Upper lobe of left lung (tissue), 6 donors: Measurements from ENCODE around the gene SHANK3. TPM values are rescaled to one million over a fixed set of nuclear protein-coding genes. Genes with fewer than 3 reads are reported as not detected.

Experiments
- ATAC-seq, 2 donors: fragments of 200-7000 bp; cut with Tn5 transposase; one replicate each; pipeline ENCODE4 v1.9.1; 2022; ENCODE audit warnings: mild to moderate bottlenecking in 2 of 2, moderate library complexity in 2 of 2; ENCODE audit not compliant: low FRiP score in 2 of 2
- DNase-seq, 2 donors: peaks; one replicate each; pipeline ENCODE4 v3.0.0-alpha.2; 2019 to 2020
- H3K27ac ChIP-seq, 4 donors: fragments of 200-600 bp; sonication (generic); one replicate each; pipeline ENCODE4 v1.5.1; 2016 to 2019
- H3K27me3 ChIP-seq, 4 donors: fragments of 200-600 bp; sonication (generic); one replicate each; pipeline ENCODE4 v1.5.1; 2017 to 2019
- H3K36me3 ChIP-seq, 4 donors: fragments of 200-600 bp; sonication (generic); one replicate each; pipeline ENCODE4 v1.5.1; 2016 to 2019
- H3K4me1 ChIP-seq, 4 donors: fragments of 200-600 bp; sonication (generic); one replicate each; pipeline ENCODE4 v1.5.1; 2018 to 2019
- H3K4me3 ChIP-seq, 4 donors: fragments of 200-600 bp; sonication (generic); one replicate each; pipeline ENCODE4 v1.5.1; 2017 to 2019; ENCODE audit warnings: mild to moderate bottlenecking in 2 of 4, moderate library complexity in 1 of 4
- H3K9me3 ChIP-seq, 4 donors: fragments of 200-600 bp; sonication (generic); one replicate each; pipeline ENCODE4 v1.5.1; 2018 to 2019
- EP300 ChIP-seq, 4 donors: sonication (generic); formaldehyde crosslinking; IDR thresholded peaks; one replicate each; pipeline ENCODE4 v1.5.1; 2017; ENCODE audit warnings: antibody characterized with exemption in 4 of 4, control low read depth in 2 of 4
- POLR2A ChIP-seq, 4 donors: fragments of 450-650 bp; IDR thresholded peaks; one replicate each; pipeline ENCODE4 v1.5.1; 2016 to 2017; ENCODE audit warnings: antibody characterized with exemption in 4 of 4, mild to moderate bottlenecking in 2 of 4
- POLR2AphosphoS5 ChIP-seq, 2 donors: sonication (generic); formaldehyde crosslinking; IDR thresholded peaks; one replicate each; pipeline ENCODE4 v1.5.1; 2017; ENCODE audit warnings: antibody characterized with exemption in 2 of 2
- WGBS, 2 donors: methylation state at CpG; one replicate each; pipeline ENCODE4 v1.1.5; 2017 to 2018; 5-methylcytosine and 5-hydroxymethylcytosine counted together
- total RNA-seq, 6 donors: library from RNA; depleted of rRNA in 4 of 6; stranded (reverse); fragments of >200 nt in 4 of 6; gene quantifications; one replicate each; pipeline versions ENCODE4 v1.1.0 to v1.2.1, GENCODE V29; 2016 to 2021
- TF ChIP-seq, protein P1 (sequence below), 6 experiments: fragments of 450-650 bp in 4 of 6; fragments of 200-600 bp in 2 of 6; sonication (generic) in 2 of 6; IDR thresholded peaks; one replicate each; pipeline ENCODE4 v1.5.1; 2016 to 2019; ENCODE audit warnings: antibody characterized with exemption in 6 of 6
- donor health status: DM: no; HTN: no; CAD: no; lungs with moderate emphysema.
- donor health status: DM: no; HTN: yes; CAD: no; lungs with severe emphysema.

Gene SHANK3
- total RNA-seq, 6 donors from 2014 or later: 16.6 to 105 (median 51.1) TPM

DNA sequence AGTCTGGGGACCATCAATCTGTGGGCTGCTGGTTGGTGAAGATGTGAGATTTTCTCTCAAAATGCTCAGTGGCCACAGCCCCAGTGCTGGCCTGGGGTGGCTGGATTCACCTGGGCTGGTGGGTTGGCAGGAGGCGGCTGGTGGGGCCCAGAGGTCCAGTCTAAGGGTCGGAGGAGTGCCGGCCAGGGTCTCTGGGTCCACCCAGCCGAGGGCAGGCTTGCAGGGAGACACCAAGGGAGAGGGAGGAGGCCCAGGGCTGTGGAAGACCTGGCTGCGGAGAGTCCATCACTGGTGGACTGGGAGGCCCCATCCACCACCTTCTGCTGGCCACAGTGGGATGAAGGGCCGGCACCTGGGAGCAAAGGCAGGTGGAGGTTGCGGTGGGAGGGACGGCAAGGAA, 582 bp upstream of the SHANK3 start:
- peak in 1 of 2 donors; percentile 1 for ATAC-seq
- Histone ChIP-seq H3K4me3 (peak overlapping the region in 3 of 4 donors; percentile 13 to 64 (median 29)), H3K4me1 (peaks cover 14 to 38% (median 20%) of the 10 kb centered on the region in 4 donors), H3K9me3 (no peaks in the 10 kb centered on the region), H3K27ac (peak overlapping the region; percentile 88 to 95 (median 88)), H3K27me3 (peaks cover 0 to 20% (median 13%) of the 10 kb centered on the region in 4 donors), H3K36me3 (peaks cover 0 to 14% (median 3%) of the 10 kb centered on the region in 4 donors)
- WGBS, 2 donors: 38 to 65% methylated on average over 2 to 5 of the region's 8 CpGs
- DNase-seq: no peak
- TF ChIP-seq POLR2AphosphoS5 (IDR thresholded peaks at IDR 0.05) (no peak), EP300 (IDR thresholded peaks at IDR 0.05) (no peak), POLR2A (IDR thresholded peaks at IDR 0.05) (no peak)
- TF ChIP-seq, protein P1, sequence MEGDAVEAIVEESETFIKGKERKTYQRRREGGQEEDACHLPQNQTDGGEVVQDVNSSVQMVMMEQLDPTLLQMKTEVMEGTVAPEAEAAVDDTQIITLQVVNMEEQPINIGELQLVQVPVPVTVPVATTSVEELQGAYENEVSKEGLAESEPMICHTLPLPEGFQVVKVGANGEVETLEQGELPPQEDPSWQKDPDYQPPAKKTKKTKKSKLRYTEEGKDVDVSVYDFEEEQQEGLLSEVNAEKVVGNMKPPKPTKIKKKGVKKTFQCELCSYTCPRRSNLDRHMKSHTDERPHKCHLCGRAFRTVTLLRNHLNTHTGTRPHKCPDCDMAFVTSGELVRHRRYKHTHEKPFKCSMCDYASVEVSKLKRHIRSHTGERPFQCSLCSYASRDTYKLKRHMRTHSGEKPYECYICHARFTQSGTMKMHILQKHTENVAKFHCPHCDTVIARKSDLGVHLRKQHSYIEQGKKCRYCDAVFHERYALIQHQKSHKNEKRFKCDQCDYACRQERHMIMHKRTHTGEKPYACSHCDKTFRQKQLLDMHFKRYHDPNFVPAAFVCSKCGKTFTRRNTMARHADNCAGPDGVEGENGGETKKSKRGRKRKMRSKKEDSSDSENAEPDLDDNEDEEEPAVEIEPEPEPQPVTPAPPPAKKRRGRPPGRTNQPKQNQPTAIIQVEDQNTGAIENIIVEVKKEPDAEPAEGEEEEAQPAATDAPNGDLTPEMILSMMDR (IDR thresholded peaks at IDR 0.05): no peak

DNA sequence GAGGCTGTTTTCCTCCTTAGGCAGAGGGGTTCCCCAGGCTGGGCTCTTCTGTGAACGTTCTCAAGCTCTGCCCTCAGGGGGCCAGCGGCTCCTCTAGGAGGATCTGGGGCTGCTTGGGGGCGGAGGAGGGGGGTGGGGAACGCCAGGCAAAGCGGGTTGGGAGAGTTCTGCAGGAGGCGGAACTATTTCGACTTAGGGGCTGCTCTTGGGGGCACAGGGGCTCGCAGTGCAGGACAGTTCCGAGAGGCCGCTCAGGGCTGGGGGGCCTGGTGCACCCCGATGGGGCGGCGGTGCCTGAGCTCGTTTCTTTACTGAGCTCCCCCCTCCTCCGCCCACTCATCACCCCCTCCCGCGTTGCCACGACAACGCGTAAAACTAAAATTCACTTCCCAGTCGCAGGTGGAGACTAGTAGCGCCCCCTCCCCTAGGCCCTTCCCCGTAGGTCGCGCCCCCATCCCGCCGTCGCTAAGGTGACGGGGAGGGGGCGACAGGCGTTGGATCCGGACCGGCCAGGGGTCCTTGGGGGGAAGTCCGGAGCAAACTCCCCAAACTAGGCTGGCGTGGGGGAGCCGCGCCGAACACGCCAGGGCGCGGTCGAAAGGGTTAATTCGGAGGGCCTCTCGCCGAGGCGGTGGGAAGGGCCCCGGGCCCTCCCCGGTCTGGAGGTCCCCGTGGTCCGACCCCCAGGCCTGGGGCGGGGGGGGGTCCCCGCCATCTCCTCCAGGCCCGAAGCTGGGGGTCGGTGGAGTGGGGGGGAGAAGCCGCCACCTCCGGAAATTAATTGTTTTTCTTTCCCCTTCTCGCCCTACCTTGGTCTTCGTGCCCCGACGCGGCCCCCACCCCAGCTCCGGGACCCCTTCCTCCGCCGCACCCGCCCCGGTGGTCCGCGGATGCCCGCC, 857 bp downstream of the SHANK3 start:
- peaks cover 14 to 38% (median 25%) of the 10 kb centered on the region in 4 donors for H3K4me1 ChIP-seq
- DNase-seq (no peak), ATAC-seq (no peak)
- 2% methylated on average over 38 to 46 of the region's 69 CpGs for WGBS, 2 donors
- TF ChIP-seq EP300 (IDR thresholded peaks at IDR 0.05): no peak
- TF ChIP-seq, protein P1 (IDR thresholded peaks at IDR 0.05): no peak
- TF ChIP-seq POLR2AphosphoS5 (IDR thresholded peaks at IDR 0.05): no peak
- no peak for TF ChIP-seq POLR2A (IDR thresholded peaks at IDR 0.05)
- no peaks in the 10 kb centered on the region for H3K9me3 ChIP-seq
- H3K36me3 ChIP-seq: peaks cover 0 to 24% (median 3%) of the 10 kb centered on the region in 4 donors
- peak overlapping the region; percentile 73 to 95 (median 88) for H3K27ac ChIP-seq
- H3K27me3 ChIP-seq: peaks cover 0 to 20% (median 13%) of the 10 kb centered on the region in 4 donors
- peak overlapping the region; percentile 61 to 71 (median 65) for H3K4me3 ChIP-seq

DNA sequence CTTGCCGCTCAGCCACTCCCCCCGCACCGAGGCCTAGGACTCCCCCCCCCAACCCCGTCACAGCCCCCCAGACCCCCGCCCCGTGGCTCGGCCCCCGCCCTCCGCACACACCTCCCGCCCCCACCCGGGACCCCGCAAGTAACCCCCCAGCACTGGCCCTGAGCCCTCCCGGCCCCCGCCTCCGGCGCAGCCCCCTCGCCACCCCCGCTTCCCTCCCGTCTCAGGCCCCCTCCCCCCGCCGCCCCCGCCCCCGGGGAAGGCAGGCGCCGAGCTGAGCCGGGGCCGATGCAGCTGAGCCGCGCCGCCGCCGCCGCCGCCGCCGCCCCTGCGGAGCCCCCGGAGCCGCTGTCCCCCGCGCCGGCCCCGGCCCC, 1.5 kb downstream of the SHANK3 start:
- 0% methylated on average over 2 to 3 of the region's 43 CpGs for WGBS, 2 donors
- H3K36me3 ChIP-seq: peaks cover 0 to 30% (median 9%) of the 10 kb centered on the region in 4 donors
- peak overlapping the region; percentile 73 to 95 (median 88) for H3K27ac ChIP-seq
- TF ChIP-seq, protein P1 (IDR thresholded peaks at IDR 0.05): no peak
- TF ChIP-seq POLR2A (IDR thresholded peaks at IDR 0.05) (no peak), POLR2AphosphoS5 (IDR thresholded peaks at IDR 0.05) (no peak), EP300 (IDR thresholded peaks at IDR 0.05) (no peak)
- H3K4me1 ChIP-seq: peaks cover 14 to 38% (median 25%) of the 10 kb centered on the region in 4 donors
- H3K9me3 ChIP-seq: no peaks in the 10 kb centered on the region
- DNase-seq (peak in 1 of 2 donors; percentile 80), ATAC-seq (no peak)
- peaks cover 0 to 20% (median 13%) of the 10 kb centered on the region in 4 donors for H3K27me3 ChIP-seq
- peak overlapping the region; percentile 61 to 71 (median 65) for H3K4me3 ChIP-seq

DNA sequence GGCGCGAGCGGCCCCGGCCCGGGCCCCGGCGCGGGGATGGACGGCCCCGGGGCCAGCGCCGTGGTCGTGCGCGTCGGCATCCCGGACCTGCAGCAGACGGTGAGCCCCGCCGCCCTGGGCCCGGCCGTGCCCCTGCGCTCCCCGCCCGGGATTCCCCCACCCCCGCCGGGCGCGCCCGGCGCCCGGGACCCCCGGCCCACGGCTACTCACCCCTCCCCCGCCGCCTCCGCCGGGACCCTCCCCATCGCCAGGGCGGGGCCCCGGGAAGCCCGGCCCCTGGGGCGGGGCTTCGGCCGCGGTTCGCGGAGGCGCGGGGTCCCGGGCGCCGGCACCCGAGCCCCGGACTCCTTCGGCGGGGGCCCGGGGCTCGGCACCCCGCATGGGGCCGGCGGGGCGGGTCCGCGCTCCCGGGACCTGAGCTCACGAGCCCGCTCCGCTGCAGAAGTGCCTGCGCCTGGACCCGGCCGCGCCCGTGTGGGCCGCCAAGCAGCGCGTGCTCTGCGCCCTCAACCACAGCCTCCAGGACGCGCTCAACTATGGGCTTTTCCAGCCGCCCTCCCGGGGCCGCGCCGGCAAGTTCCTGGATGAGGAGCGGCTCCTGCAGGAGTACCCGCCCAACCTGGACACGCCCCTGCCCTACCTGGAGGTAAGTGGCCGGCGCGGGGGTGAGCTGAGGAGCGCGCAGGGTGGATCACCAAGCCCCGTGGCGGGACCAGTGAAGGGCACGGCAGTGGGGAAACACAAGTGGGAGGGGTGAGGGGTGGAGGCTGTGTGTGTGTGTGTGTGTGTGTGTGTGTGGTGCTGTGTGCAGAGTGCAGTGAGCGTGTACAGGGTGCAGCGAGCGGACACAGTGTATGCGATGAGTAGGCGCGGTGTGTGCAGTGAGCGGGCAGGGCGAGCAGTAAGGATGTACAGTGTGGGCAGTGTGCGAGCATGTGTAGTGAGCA, 2.3 kb downstream of the SHANK3 start:
- TF ChIP-seq POLR2A (IDR thresholded peaks at IDR 0.05) (no peak), EP300 (IDR thresholded peaks at IDR 0.05) (no peak), POLR2AphosphoS5 (IDR thresholded peaks at IDR 0.05) (no peak)
- TF ChIP-seq, protein P1 (IDR thresholded peaks at IDR 0.05): no peak
- Histone ChIP-seq H3K27me3 (peaks cover 0 to 20% (median 13%) of the 10 kb centered on the region in 4 donors), H3K27ac (peak overlapping the region in 3 of 4 donors; percentile 18 to 55 (median 54)), H3K36me3 (peaks cover 0 to 37% (median 12%) of the 10 kb centered on the region in 4 donors), H3K4me3 (peak overlapping the region; percentile 34 to 75 (median 65)), H3K4me1 (peaks cover 14 to 38% (median 25%) of the 10 kb centered on the region in 4 donors), H3K9me3 (no peaks in the 10 kb centered on the region)
- DNase-seq: peak; percentile 75 to 92
- WGBS, 2 donors: 16 to 47% methylated on average over 9 to 20 of the region's 105 CpGs
- ATAC-seq: peak; percentile 20 to 52
